DMS53 treated with DMSO at 0.1 percent for 48 hours (cell line): ENCODE measurements around the gene HTR4.
A peak's percentile ranks its signal among the peaks of the same experiment; 100 is the strongest.
"Not testable (repeated sequence)": the region's sequence is repeated elsewhere in the genome, so short reads cannot be mapped to it uniquely, and the experiment has no call there.

Experiments used
- DNase-seq: peaks from one replicate; lab custom pipeline; 2025; ENCODE audit not compliant: unreplicated experiment; lab: John Stamatoyannopoulos, UW

Gene HTR4

GRCh38 chr5:148653836-148654781 is at the start of gene HTR4:
Gene HTR4 (minus strand): TSS chr5:148654527. CDS start chr5:148637014, 17,513 bp downstream.
- peak; percentile 50 for DNase-seq

DNA sequence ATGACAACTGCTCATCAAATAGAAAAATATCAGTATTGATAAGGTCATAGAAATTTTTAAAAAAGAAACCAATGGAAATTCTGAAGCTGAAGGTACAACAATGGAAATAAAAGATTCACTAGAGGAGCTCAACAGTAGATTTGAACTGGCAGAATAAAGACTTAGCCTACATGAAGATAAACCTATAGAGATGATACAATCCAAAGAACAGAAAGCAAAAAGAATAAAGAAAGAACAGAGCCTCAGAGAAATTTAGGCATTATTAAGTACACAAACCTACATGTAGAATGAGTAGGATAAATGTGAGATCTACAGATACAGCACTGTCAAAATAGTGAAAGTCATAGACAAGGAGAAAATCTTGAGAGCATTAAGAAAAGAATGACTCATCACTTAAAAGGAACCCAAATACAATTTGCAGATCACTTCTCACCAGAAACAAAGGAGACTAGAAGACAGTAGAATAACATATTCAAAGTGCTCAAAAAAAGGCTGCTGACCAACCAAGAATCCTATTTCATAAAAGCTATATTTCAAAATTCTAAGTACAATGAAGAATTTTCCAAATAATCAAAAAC is 47.8 kb upstream of the HTR4 start:
- no peak for DNase-seq

DNA sequence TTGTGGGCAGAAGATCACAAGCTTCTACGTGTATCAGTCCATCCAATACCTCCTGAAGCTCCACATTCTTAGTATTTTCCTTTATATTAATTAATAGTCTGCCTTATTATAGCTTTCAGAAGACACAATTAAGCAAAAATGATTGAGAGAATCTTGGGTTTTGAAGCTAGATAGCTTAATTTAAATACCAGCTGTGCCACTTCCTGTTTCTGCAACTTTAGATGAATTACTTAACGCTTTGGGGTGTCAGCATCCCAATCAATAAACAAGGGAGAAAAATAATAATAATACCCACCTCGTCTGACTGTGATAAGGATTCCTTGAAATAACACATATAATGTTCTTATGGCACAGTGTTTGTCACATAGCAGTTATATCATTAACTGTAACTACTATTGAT is 44.7 kb upstream of the HTR4 start:
- DNase-seq: no peak

DNA sequence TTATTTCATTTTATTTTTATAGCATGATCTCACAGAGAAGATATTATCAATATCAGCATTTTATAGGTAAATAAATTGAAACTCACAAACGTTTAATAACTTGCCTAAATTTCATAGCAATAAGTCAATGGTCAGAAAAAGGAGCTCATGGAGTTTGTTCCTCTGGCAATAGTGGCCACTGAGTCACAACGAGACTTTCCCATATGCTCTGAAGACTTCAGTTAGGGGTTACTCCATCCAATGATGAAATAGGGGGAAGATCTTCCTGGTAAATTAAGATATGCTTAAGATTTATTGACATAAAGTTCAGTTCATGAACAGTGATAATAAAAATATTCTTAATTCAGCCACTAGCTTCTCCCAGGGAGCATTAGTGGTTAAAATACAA is 43.5 kb upstream of the HTR4 start:
- no peak for DNase-seq

- DNase-seq: no peak
Observed at GRCh38 chr5:148697180-148697808, 43.0 kb upstream of the HTR4 start.

DNA sequence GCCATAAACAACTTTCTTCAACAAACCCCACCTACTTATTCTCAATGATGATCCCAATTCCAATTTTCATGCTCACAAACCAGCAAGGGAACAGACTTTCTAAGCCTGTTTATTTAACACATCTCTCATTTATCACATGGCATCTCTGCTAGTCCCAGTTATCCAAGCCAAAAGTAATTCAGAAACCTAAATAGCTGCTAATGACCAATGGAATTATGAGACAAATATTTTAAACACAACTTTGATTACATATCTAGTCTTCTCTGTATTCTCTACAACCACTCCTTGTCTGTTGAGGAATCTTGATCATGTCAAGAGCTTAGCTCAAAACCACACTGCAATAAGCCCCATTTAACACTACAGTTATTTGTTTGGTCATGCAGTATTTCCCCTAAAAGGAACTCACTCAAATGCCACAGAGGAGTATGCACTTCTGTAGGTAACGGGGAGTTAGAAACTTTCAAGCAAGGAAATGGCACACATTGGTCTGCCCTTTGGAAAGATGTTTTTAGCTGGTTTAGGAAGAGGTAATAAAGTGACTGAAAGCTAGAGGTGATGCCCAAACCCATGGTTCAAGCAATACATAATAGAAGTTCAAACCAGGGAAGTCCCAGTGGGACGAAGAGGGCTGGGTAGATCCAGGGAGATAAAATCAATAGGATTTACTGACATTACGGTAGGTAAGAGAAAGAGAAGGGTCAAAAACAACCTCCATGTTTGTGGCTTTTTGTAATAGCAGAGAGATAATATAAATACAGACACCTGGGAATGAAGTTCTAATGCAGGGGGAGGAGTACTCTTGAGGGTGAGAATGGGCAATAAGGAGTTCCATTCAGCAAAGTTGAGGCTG is 42.1 kb upstream of the HTR4 start:
- no peak for DNase-seq

GRCh38 chr5:148690945-148691344 is 36.6 kb upstream of the HTR4 start:
- DNase-seq: no peak

DNA sequence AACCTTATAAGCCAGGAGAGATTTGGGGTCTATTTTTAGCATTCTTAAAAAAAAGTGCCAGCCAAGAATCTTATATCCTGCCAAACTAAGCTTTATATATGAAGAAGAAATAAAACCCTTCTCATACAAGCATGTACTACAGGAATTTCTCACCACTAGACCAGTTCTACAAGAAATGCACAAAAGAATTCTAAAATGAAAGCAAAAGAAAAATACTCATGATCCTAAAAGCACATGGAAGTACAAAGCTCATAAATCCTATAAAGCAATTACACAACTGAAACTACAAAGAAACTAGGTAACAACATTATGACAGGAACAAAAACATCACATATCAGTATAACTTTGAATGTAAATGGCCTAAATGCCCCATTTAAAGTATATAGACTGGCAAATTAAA is 34.5 kb upstream of the HTR4 start:
- DNase-seq: no peak

GRCh38 chr5:148687871-148688270 is 33.5 kb upstream of the HTR4 start:
- DNase-seq: no peak

- DNase-seq: peak; percentile 47
Observed at GRCh38 chr5:148687427-148687826, 33.1 kb upstream of the HTR4 start.

GRCh38 chr5:148686660-148687059 is 32.3 kb upstream of the HTR4 start:
- no peak for DNase-seq

DNA sequence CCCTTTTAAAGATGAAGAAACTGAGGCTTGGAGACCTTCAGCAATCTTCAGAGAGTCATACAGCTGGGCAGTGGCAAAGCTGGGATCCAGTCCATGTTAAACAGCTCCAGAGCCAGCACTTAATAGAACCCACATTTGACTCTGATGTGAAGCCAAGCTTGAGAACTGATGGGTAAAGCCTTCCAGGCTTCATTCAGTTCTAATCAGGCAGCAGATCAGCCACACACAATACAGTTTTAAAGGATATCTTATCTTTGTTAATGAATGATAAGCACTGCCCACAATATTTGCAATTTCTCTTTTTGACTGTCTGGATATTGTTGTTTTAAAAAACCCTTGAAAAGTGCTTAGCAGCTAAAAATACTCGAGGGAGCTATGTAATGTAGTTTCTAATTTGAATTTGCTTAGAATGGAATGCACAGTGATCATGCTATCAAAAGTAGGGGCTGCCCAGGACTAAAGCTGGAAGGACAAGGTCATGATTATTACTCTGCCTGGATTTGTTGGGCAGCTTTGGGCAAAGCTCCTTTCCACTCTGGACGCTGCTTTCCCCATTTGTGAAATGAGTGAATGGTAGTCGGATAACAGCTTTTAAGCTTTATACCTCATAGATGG is 31.3 kb upstream of the HTR4 start:
- no peak for DNase-seq

DNA sequence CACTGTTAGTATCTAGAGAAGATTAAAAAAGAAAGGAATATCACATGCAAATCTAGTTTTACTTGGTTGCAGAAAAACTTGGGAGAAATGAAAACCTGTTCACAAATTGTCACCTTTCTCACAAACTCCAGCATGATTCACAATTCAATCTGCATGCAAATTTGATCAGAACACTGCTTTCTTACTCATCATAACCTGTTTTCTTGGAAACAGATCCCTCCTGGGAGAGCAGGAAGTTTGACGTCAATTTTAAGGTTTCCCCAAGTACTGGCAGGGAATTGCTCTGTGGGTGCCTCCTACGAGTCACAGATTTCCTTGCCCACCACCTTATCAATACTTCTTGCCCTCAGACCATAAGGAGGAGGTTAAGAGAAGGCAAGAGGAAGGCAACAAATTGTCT is 30.2 kb upstream of the HTR4 start:
- no peak for DNase-seq

DNA sequence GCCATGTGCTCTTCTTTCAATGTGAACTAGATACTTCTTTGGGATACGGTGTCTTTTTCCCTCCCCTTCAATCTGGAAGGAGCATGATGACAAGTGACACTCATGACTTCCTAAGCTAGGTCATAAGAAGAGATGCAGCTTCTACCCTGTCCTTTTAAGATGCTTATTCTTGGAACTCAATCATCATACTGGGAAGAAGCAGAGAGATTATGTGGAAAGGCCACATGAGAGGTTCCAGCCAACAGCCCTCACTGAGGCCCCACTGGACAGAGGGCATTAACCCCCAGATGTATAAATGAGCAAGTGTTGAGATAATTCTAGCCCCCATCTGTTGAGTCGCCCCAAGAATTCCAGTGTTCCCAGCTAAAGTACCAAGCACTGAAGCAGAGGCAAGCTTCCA is 29.3 kb upstream of the HTR4 start:
- no peak for DNase-seq

- no peak for DNase-seq
Observed at GRCh38 chr5:148682058-148683026, 28.0 kb upstream of the HTR4 start.

DNA sequence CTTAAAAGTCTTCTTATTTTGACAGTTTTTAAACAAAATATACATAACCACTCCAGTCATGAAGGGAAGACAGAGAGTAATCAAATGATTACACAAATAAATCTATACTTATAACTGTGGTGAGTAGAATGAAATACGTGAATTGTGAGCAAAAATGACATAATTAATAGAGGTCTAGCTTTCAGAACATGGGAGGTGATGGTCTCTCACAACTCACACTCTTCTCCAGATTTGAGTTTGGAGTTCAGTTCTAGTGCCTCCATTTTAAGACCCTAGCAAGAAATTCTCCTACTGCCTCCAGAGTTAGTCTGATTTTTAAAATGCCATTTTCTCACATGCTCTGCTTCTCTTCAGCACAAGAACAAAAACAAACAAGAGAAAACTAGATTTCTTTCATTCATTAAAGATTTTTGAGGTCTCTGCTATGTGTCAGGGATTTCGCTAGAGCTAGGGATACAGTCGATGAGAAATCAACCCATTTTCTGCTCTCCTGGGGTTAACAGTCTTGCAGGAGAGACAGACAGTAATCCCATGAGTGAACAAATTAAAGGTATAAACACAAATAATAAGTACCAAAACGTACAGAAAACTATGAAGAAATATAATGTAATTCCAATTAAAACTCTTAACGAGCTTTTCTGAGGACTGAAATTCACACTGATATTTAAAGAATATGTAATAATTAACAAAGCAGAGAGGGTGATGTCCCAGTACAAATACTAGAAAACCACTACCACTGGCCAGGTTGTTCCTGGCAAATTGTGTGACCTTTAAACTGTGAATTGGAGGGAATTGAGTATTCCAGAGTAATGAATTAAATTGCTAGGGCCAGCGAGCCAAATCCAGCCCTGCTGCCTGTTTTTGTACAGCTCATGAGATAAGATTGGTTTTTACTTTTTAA is 27.1 kb upstream of the HTR4 start:
- no peak for DNase-seq

DNA sequence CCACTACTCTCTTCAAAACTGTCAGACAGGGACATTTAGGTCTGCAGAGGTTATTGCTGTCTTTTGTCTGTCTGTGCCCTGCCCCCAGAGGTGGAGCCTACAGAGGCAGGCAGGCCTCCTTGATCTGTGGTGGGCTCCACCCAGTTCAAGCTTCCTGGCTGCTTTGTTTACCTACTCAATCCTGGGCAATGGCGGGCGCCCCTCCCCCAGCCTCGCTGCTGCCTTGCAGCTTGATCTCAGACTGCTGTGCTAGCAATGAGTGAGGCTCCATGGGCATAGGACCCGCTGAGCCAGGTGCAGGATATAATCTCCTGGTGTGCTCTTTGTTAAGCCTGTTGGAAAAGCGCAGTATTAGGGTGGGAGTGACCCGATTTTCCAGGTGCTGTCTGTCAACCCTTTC is 19.4 kb upstream of the HTR4 start:
- DNase-seq: not testable (repeated sequence)

DNA sequence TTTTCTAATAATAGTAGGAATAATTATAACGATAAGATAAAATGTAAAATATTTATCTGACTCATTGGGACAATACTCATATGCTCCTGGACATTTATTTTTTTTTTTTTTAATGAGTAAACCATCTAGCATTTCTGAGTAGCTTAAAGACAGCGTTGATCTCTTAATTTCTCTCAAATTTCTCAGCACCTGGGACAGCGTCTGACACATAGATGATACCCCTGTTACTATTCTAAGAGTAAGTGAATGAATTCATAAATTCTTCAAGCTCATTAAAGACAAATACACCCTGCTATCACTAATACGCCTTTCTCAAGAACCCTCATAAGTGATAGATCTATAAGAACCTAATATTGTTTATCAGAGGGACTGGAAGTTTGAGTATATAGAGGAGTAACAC is 12.0 kb upstream of the HTR4 start:
- DNase-seq: no peak

GRCh38 chr5:148665431-148665830 is 11.1 kb upstream of the HTR4 start:
- DNase-seq: no peak
